ENCODE results near the gene UBR4.

GRCh38 chr1:19130468-19130867, 79.6 kb downstream of the UBR4 start:
- TF ChIP-seq CTCF (conservative IDR thresholded peaks at IDR 0.05; ENCODE audit: low read length): no peak
- TF ChIP-seq EZH2phosphoT487 (IDR thresholded peaks at IDR 0.05; ENCODE audit: borderline replicate concordance, low read depth, low read length): no peak

Data from OCI-LY7 (cell line).